ENCODE measurements around the gene GRB14.

GRB14 gene

GRCh38 chr2:164595031-164595430, 26.3 kb downstream of the GRB14 start:
- H3K9me3 ChIP-seq (ENCODE audit: control insufficient read depth, insufficient read depth, low read length) = no peaks in the 10 kb centered on the region
- H3K36me3 ChIP-seq (ENCODE audit: insufficient read depth, low read length) = no peaks in the 10 kb centered on the region
- H3K4me1 ChIP-seq (ENCODE audit: insufficient read depth, low read length) = no peaks in the 10 kb centered on the region; the same call in 1 of the 2 replicates
- H3K9ac ChIP-seq (ENCODE audit: low read depth, low read length) = no peak overlapping the region

- H3K36me3 ChIP-seq (ENCODE audit: insufficient read depth, low read length) = no peaks in the 10 kb centered on the region
- H3K9ac ChIP-seq (ENCODE audit: low read depth, low read length) = no peak overlapping the region
- H3K4me1 ChIP-seq (ENCODE audit: insufficient read depth, low read length) = no peaks in the 10 kb centered on the region; the same call in 1 of the 2 replicates
- H3K9me3 ChIP-seq (ENCODE audit: control insufficient read depth, insufficient read depth, low read length) = no peaks in the 10 kb centered on the region
These were observed 27.3 kb downstream of the GRB14 start for GRCh38 chr2:164593959-164594358.

- Histone ChIP-seq H3K9me3 (ENCODE audit: control insufficient read depth, insufficient read depth, low read length) (no peaks in the 10 kb centered on the region), H3K36me3 (ENCODE audit: insufficient read depth, low read length) (no peaks in the 10 kb centered on the region)
These were observed 27.7 kb downstream of the GRB14 start for GRCh38 chr2:164593541-164593940.

GRCh38 chr2:164589522-164589921, 31.8 kb downstream of the GRB14 start:
- Histone ChIP-seq H3K4me1 (ENCODE audit: insufficient read depth, low read length) (no peaks in the 10 kb centered on the region; the same call in 1 of the 2 replicates), H3K9ac (ENCODE audit: low read depth, low read length) (no peak overlapping the region), H3K9me3 (ENCODE audit: control insufficient read depth, insufficient read depth, low read length) (no peaks in the 10 kb centered on the region), H3K36me3 (ENCODE audit: insufficient read depth, low read length) (no peaks in the 10 kb centered on the region)

More at GRCh38 chr2:164593541-164593940, 27.7 kb downstream of the GRB14 start:
- Histone ChIP-seq H3K4me1 (ENCODE audit: insufficient read depth, low read length) (no peaks in the 10 kb centered on the region; the same call in 1 of the 2 replicates), H3K9ac (ENCODE audit: low read depth, low read length) (no peak overlapping the region)

DNA sequence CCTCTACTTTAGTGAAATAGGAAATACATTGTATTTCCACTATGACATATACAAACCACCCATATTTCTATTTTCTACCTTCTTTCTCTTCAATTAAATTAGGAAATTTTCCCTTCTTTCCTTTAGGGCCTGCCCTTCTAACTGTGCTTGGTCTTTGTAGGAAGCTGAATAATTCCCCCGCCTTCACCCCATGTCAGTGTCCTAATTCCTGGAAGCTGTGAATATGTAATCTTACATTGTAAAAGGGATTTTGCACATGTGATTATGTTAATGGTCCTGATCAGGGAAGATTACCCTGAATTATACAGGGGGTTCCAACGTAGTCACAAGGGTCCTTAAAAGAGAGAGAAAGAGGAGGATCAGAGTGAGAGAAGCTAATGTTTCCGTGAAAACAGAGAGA, 40.2 kb downstream of the GRB14 start:
- Histone ChIP-seq H3K9ac (ENCODE audit: low read depth, low read length) (no peak overlapping the region), H3K36me3 (ENCODE audit: insufficient read depth, low read length) (no peaks in the 10 kb centered on the region), H3K4me1 (ENCODE audit: insufficient read depth, low read length) (no peaks in the 10 kb centered on the region), H3K9me3 (ENCODE audit: control insufficient read depth, insufficient read depth, low read length) (no peaks in the 10 kb centered on the region)

GRCh38 chr2:164574931-164575330, 46.4 kb downstream of the GRB14 start:
- Histone ChIP-seq H3K4me1 (ENCODE audit: insufficient read depth, low read length) (no peaks in the 10 kb centered on the region), H3K36me3 (ENCODE audit: insufficient read depth, low read length) (no peaks in the 10 kb centered on the region), H3K9me3 (ENCODE audit: control insufficient read depth, insufficient read depth, low read length) (no peaks in the 10 kb centered on the region), H3K9ac (ENCODE audit: low read depth, low read length) (no peak overlapping the region)

- H3K9ac ChIP-seq (ENCODE audit: low read depth, low read length) = no peak overlapping the region
- no peaks in the 10 kb centered on the region for H3K4me1 ChIP-seq (ENCODE audit: insufficient read depth, low read length)
- no peaks in the 10 kb centered on the region for H3K9me3 ChIP-seq (ENCODE audit: control insufficient read depth, insufficient read depth, low read length)
- no peaks in the 10 kb centered on the region for H3K36me3 ChIP-seq (ENCODE audit: insufficient read depth, low read length)
These were observed 50.8 kb downstream of the GRB14 start for GRCh38 chr2:164570475-164570874.

GRCh38 chr2:164569378-164569777, 51.9 kb downstream of the GRB14 start:
- no peaks in the 10 kb centered on the region for H3K9me3 ChIP-seq (ENCODE audit: control insufficient read depth, insufficient read depth, low read length)
- no peak overlapping the region for H3K9ac ChIP-seq (ENCODE audit: low read depth, low read length)
- H3K4me1 ChIP-seq (ENCODE audit: insufficient read depth, low read length) = no peaks in the 10 kb centered on the region
- H3K36me3 ChIP-seq (ENCODE audit: insufficient read depth, low read length) = no peaks in the 10 kb centered on the region

DNA sequence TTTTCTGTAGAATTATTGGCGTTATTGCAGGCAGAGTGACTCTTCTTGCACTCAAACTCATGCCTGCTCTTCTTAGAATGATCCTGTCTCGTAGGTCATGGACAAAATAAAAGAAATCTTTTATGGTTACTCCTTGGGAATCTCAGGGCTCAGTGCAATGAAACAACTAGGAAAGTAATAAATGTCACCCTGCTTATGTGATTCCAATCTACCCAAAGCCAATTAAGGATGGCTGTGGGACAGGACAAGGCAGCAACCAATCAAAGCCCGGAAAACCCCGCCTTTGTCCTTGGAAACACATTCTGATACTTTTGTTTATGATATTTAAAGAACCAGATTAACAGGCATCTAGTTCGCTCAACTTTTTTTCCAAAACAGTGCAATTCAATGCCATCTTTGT, 53.0 kb downstream of the GRB14 start:
- H3K36me3 ChIP-seq (ENCODE audit: insufficient read depth, low read length) = no peaks in the 10 kb centered on the region
- H3K9ac ChIP-seq (ENCODE audit: low read depth, low read length) = no peak overlapping the region
- no peaks in the 10 kb centered on the region for H3K9me3 ChIP-seq (ENCODE audit: control insufficient read depth, insufficient read depth, low read length)
- H3K4me1 ChIP-seq (ENCODE audit: insufficient read depth, low read length) = no peaks in the 10 kb centered on the region

DNA sequence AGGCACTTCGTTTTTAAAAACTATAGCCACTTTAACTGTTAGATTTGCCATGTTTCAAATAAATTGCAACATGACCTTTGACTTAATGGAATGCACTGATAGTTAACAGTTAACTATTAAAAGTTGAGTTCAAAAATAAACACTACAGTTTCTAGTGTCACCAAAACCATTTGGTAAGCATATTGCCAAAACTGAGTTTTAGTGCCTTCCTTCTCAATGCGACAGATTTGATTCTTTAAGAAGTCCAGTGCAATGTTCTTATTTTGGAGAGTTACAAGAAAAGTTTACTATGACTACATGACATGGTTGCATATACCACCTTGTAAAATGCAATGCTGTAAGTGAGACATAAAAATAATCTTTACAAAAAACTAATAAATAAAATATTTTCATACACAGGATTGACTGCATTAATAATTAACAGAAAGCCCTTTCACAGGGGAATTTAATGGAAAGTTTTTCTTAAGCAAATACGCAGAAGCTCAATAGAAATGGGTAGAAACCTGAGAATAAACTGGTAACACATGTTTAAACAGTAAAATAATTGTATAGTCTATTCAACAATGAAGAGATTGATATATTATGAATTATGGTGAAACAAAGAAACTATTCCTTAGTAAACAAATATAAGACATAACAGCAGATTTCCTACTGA, 53.8 kb downstream of the GRB14 start:
- H3K9me3 ChIP-seq (ENCODE audit: control insufficient read depth, insufficient read depth, low read length) = no peaks in the 10 kb centered on the region
- no peaks in the 10 kb centered on the region for H3K4me1 ChIP-seq (ENCODE audit: insufficient read depth, low read length)
- H3K9ac ChIP-seq (ENCODE audit: low read depth, low read length) = no peak overlapping the region
- H3K36me3 ChIP-seq (ENCODE audit: insufficient read depth, low read length) = no peaks in the 10 kb centered on the region

DNA sequence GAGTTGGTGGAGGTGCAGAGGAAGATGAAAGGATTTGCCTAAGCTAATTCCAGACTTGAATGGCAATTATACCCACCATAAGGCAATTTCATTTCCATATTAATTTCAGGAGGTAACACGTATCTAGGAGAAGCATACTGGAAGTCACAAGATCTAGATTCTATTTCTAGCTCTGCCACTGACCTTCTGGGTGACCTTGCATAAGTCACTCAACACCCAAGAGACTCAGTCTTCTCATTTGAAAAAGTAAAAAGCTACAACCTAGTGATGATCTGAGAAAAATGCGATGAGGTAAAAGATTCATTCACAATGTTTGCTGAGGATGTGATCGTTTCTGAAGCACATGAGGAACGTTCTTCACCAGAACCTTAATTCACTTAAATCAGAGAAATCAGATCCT, 55.9 kb downstream of the GRB14 start:
- Histone ChIP-seq H3K4me1 (ENCODE audit: insufficient read depth, low read length) (no peaks in the 10 kb centered on the region), H3K36me3 (ENCODE audit: insufficient read depth, low read length) (no peaks in the 10 kb centered on the region), H3K9ac (ENCODE audit: low read depth, low read length) (no peak overlapping the region), H3K9me3 (ENCODE audit: control insufficient read depth, insufficient read depth, low read length) (no peaks in the 10 kb centered on the region)

- Histone ChIP-seq H3K9ac (ENCODE audit: low read depth, low read length) (no peak overlapping the region), H3K4me1 (ENCODE audit: insufficient read depth, low read length) (no peaks in the 10 kb centered on the region), H3K9me3 (ENCODE audit: control insufficient read depth, insufficient read depth, low read length) (no peaks in the 10 kb centered on the region), H3K36me3 (ENCODE audit: insufficient read depth, low read length) (no peaks in the 10 kb centered on the region)
These were observed 58.6 kb downstream of the GRB14 start for GRCh38 chr2:164562666-164563065.

GRCh38 chr2:164561991-164562390, 59.3 kb downstream of the GRB14 start:
- H3K36me3 ChIP-seq (ENCODE audit: insufficient read depth, low read length) = no peaks in the 10 kb centered on the region
- no peaks in the 10 kb centered on the region for H3K9me3 ChIP-seq (ENCODE audit: control insufficient read depth, insufficient read depth, low read length)
- no peaks in the 10 kb centered on the region for H3K4me1 ChIP-seq (ENCODE audit: insufficient read depth, low read length)
- H3K9ac ChIP-seq (ENCODE audit: low read depth, low read length) = no peak overlapping the region

DNA sequence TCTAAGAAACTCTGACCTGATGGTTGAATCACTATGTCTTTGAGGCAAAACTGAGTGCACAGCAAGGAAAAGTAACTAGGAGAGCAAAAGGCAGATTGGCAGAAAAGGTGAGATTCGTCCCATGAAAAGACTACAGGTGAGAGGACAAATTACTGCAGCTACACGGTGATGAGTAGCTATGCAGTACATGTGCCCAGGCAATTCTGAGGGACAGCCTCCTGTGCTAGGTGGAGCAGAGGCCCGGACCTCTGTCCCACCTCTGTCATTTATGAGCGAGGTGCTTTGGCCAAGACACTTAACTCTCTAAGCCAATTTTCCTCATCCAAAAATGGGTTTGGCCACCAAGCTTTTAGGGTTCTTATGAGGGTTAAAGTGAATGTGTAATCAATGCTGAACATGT, 59.9 kb downstream of the GRB14 start:
- Histone ChIP-seq H3K4me1 (ENCODE audit: insufficient read depth, low read length) (no peaks in the 10 kb centered on the region), H3K9me3 (ENCODE audit: control insufficient read depth, insufficient read depth, low read length) (no peaks in the 10 kb centered on the region), H3K9ac (ENCODE audit: low read depth, low read length) (no peak overlapping the region), H3K36me3 (ENCODE audit: insufficient read depth, low read length) (no peaks in the 10 kb centered on the region)

DNA sequence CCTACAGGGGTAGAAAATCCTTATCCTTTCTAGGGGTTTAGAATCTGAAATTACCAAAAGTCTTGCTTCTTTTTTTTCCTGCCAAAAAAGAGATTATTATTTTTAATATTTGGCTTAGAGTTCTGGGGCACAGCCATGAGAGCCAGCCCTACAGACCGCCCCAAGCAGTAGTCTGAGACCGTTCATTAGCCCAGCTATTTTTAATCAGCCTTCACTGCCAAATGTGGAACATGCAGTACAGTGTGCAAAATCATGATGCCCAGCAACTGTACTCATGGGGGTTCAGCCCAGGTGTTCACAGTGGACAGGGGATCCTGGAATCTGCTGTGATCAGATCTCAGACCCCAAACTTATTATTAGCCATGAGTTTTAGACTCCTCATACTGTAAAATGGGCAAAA, 60.4 kb downstream of the GRB14 start:
- no peaks in the 10 kb centered on the region for H3K9me3 ChIP-seq (ENCODE audit: control insufficient read depth, insufficient read depth, low read length)
- H3K36me3 ChIP-seq (ENCODE audit: insufficient read depth, low read length) = no peaks in the 10 kb centered on the region
- no peaks in the 10 kb centered on the region for H3K4me1 ChIP-seq (ENCODE audit: insufficient read depth, low read length)
- no peak overlapping the region for H3K9ac ChIP-seq (ENCODE audit: low read depth, low read length)

Data from ES-I3 (cell line).